ENCODE measurements around the gene HDHD2. TPM values are rescaled to one million over a fixed set of nuclear protein-coding genes. Genes with fewer than 3 reads are reported as not detected.

Gene HDHD2
- total and polyA plus RNA-seq, 3 donors from 2014 or later, result 32.3 to 40.4 (median 39.8) TPM

- Histone ChIP-seq H3K36me3 (ENCODE audit: low read depth, missing control alignments) (no peaks in the 10 kb centered on the region), H3K27ac (peak overlapping the region; percentile 79 to 84), H3K27me3 (no peaks in the 10 kb centered on the region), H3K9me3 (no peaks in the 10 kb centered on the region), H3K4me3 (peak overlapping the region; percentile 64 to 70), H3K4me1 (peaks cover 14% of the 10 kb centered on the region)
- peak; percentile 18 for DNase-seq
- 8 to 14% methylated on average over 12 of the region's 12 CpGs for WGBS, 2 donors
- no peak for TF ChIP-seq POLR2A (IDR thresholded peaks at IDR 0.05)
- TF ChIP-seq, protein P1, sequence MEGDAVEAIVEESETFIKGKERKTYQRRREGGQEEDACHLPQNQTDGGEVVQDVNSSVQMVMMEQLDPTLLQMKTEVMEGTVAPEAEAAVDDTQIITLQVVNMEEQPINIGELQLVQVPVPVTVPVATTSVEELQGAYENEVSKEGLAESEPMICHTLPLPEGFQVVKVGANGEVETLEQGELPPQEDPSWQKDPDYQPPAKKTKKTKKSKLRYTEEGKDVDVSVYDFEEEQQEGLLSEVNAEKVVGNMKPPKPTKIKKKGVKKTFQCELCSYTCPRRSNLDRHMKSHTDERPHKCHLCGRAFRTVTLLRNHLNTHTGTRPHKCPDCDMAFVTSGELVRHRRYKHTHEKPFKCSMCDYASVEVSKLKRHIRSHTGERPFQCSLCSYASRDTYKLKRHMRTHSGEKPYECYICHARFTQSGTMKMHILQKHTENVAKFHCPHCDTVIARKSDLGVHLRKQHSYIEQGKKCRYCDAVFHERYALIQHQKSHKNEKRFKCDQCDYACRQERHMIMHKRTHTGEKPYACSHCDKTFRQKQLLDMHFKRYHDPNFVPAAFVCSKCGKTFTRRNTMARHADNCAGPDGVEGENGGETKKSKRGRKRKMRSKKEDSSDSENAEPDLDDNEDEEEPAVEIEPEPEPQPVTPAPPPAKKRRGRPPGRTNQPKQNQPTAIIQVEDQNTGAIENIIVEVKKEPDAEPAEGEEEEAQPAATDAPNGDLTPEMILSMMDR (IDR thresholded peaks at IDR 0.05), result no peak
- intact Hi-C loops (cut with DNase I; ENCODE audit: low total_unique reads), result no loop called here
Measured at GRCh38 chr18:47149457-47150028, 757 bp downstream of the HDHD2 start.

DNA sequence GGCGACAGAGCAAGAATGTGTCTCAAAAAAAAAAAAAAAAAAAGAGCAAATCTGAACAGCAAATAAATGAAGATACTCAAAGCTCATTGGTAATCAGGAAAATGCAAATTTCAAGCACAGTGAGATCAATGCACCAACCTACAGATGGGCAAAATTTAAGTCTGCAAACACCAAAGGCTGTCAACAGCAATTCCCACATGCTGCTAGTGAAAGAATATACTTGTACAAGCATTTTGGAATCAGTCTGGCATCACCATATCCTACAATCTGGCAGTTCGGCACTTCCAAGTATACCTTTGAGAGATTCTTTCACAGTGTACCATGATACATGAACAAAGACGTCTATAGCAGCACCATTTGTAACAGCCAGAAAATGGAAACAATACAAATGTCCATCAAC, 4.1 kb downstream of the HDHD2 start:
- H3K9me3 ChIP-seq, result no peaks in the 10 kb centered on the region
- WGBS, 2 donors, result 89 to 91% methylated on average over 3 of the region's 3 CpGs
- DNase-seq, result no peak
- H3K4me1 ChIP-seq, result peaks cover 18% of the 10 kb centered on the region
- no peaks in the 10 kb centered on the region for H3K36me3 ChIP-seq (ENCODE audit: low read depth, missing control alignments)
- H3K27ac ChIP-seq, result no peak overlapping the region
- TF ChIP-seq POLR2A (IDR thresholded peaks at IDR 0.05), result no peak
- TF ChIP-seq, protein P1 (IDR thresholded peaks at IDR 0.05), result no peak
- intact Hi-C loops (cut with DNase I; ENCODE audit: low total_unique reads), result no loop called here
- H3K27me3 ChIP-seq, result no peaks in the 10 kb centered on the region
- no peak overlapping the region for H3K4me3 ChIP-seq

GRCh38 chr18:47143899-47144485, 6.3 kb downstream of the HDHD2 start:
- TF ChIP-seq, protein P1 (IDR thresholded peaks at IDR 0.05), result no peak
- TF ChIP-seq POLR2A (IDR thresholded peaks at IDR 0.05), result no peak
- Histone ChIP-seq H3K27me3 (no peaks in the 10 kb centered on the region), H3K9me3 (no peaks in the 10 kb centered on the region), H3K4me3 (no peak overlapping the region), H3K4me1 (peaks cover 12% of the 10 kb centered on the region), H3K27ac (no peak overlapping the region), H3K36me3 (ENCODE audit: low read depth, missing control alignments) (no peaks in the 10 kb centered on the region)
- DNase-seq, result no peak
- intact Hi-C loops (cut with DNase I; ENCODE audit: low total_unique reads), result no loop called here
- WGBS, 2 donors, result 82 to 90% methylated on average over 4 of the region's 4 CpGs

GRCh38 chr18:47143153-47143552, 7.1 kb downstream of the HDHD2 start:
- Histone ChIP-seq H3K4me3 (no peak overlapping the region), H3K27ac (no peak overlapping the region), H3K27me3 (no peaks in the 10 kb centered on the region), H3K4me1 (peaks cover 6% of the 10 kb centered on the region), H3K9me3 (no peaks in the 10 kb centered on the region), H3K36me3 (ENCODE audit: low read depth, missing control alignments) (no peaks in the 10 kb centered on the region)
- WGBS, 2 donors, result 88 to 94% methylated on average over 5 of the region's 5 CpGs
- no peak for TF ChIP-seq POLR2A (IDR thresholded peaks at IDR 0.05)
- TF ChIP-seq, protein P1 (IDR thresholded peaks at IDR 0.05), result no peak
- no peak for DNase-seq
- intact Hi-C loops (cut with DNase I; ENCODE audit: low total_unique reads), result no loop called here

DNA sequence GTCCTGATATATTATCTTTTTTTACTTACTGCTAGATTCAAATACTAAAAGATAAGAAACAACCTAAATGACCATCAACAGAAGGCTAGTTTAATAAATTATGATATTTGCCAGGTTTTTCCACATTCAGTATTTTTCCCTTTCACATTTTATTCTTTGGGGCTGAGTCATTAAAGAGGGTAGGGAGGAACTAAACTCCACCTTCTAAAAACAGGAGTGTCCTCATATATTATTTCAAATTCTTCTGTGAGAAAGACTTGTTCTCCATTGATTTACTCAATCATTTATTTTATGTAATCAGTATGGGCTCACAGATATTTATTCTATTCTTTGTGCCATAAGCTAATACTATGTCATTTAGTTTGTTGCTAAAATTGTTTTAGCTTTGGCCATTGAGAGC, 9.0 kb downstream of the HDHD2 start:
- H3K36me3 ChIP-seq (ENCODE audit: low read depth, missing control alignments), result no peaks in the 10 kb centered on the region
- intact Hi-C loops (cut with DNase I; ENCODE audit: low total_unique reads), result no loop called here
- no peak for TF ChIP-seq POLR2A (IDR thresholded peaks at IDR 0.05)
- TF ChIP-seq, protein P1 (IDR thresholded peaks at IDR 0.05), result no peak
- H3K9me3 ChIP-seq, result no peaks in the 10 kb centered on the region
- H3K4me3 ChIP-seq, result no peak overlapping the region
- H3K27ac ChIP-seq, result no peak overlapping the region
- H3K4me1 ChIP-seq, result peaks cover 6% of the 10 kb centered on the region
- no peak for DNase-seq
- no peaks in the 10 kb centered on the region for H3K27me3 ChIP-seq
